ENCODE data around the gene ESRRB.

Gene ESRRB

GRCh38 chr14:76376409-76376877 lies 506 bp downstream of the ESRRB start:
- Histone ChIP-seq H3K9ac (ENCODE audit: low read depth, low read length, poor library complexity, severe bottlenecking) (no peak overlapping the region), H3K4me2 (ENCODE audit: low read depth, low read length, poor library complexity, severe bottlenecking) (no peak overlapping the region), H3K4me3 (ENCODE audit: low read length, poor library complexity, severe bottlenecking) (no peak overlapping the region), H3K27me3 (ENCODE audit: insufficient read depth, low read length, poor library complexity, severe bottlenecking) (no peaks in the 10 kb centered on the region), H2AFZ (ENCODE audit: low read length) (no peak overlapping the region), H3F3A (ENCODE audit: low read depth) (no peaks in the 10 kb centered on the region), H4K20me1 (ENCODE audit: insufficient read depth, low read length, poor library complexity, severe bottlenecking) (no peaks in the 10 kb centered on the region), H3K79me2 (ENCODE audit: insufficient read depth, low read length) (no peaks in the 10 kb centered on the region), H3K9me2 (replicated peaks; ENCODE audit: low read depth, low read length) (no peaks in the 10 kb centered on the region), H3K4me1 (ENCODE audit: insufficient read depth, low read length, poor library complexity, severe bottlenecking) (no peaks in the 10 kb centered on the region), H3K9me3 (ENCODE audit: insufficient read depth, low read depth, low read length) (no peaks in the 10 kb centered on the region), H3K36me3 (ENCODE audit: insufficient read depth, low read length) (no peaks in the 10 kb centered on the region)
- TF ChIP-seq EZH2phosphoT487 (IDR thresholded peaks at IDR 0.05; ENCODE audit: borderline replicate concordance): no peak
- TF ChIP-seq, protein P1, sequence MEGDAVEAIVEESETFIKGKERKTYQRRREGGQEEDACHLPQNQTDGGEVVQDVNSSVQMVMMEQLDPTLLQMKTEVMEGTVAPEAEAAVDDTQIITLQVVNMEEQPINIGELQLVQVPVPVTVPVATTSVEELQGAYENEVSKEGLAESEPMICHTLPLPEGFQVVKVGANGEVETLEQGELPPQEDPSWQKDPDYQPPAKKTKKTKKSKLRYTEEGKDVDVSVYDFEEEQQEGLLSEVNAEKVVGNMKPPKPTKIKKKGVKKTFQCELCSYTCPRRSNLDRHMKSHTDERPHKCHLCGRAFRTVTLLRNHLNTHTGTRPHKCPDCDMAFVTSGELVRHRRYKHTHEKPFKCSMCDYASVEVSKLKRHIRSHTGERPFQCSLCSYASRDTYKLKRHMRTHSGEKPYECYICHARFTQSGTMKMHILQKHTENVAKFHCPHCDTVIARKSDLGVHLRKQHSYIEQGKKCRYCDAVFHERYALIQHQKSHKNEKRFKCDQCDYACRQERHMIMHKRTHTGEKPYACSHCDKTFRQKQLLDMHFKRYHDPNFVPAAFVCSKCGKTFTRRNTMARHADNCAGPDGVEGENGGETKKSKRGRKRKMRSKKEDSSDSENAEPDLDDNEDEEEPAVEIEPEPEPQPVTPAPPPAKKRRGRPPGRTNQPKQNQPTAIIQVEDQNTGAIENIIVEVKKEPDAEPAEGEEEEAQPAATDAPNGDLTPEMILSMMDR (conservative IDR thresholded peaks at IDR 0.05; ENCODE audit: low read length): no peak

- Histone ChIP-seq H3K9me3 (ENCODE audit: insufficient read depth, low read depth, low read length) (no peaks in the 10 kb centered on the region), H4K20me1 (ENCODE audit: insufficient read depth, low read length, poor library complexity, severe bottlenecking) (no peaks in the 10 kb centered on the region), H3K4me3 (ENCODE audit: low read length, poor library complexity, severe bottlenecking) (no peak overlapping the region), H3K9ac (ENCODE audit: low read depth, low read length, poor library complexity, severe bottlenecking) (no peak overlapping the region), H2AFZ (ENCODE audit: low read length) (no peak overlapping the region), H3K27me3 (ENCODE audit: insufficient read depth, low read length, poor library complexity, severe bottlenecking) (no peaks in the 10 kb centered on the region), H3K79me2 (ENCODE audit: insufficient read depth, low read length) (no peaks in the 10 kb centered on the region), H3K9me2 (replicated peaks; ENCODE audit: low read depth, low read length) (no peaks in the 10 kb centered on the region), H3K36me3 (ENCODE audit: insufficient read depth, low read length) (no peaks in the 10 kb centered on the region), H3K4me2 (ENCODE audit: low read depth, low read length, poor library complexity, severe bottlenecking) (no peak overlapping the region), H3F3A (ENCODE audit: low read depth) (no peaks in the 10 kb centered on the region), H3K4me1 (ENCODE audit: insufficient read depth, low read length, poor library complexity, severe bottlenecking) (no peaks in the 10 kb centered on the region)
- no peak for TF ChIP-seq EZH2phosphoT487 (IDR thresholded peaks at IDR 0.05; ENCODE audit: borderline replicate concordance)
- TF ChIP-seq, protein P1 (conservative IDR thresholded peaks at IDR 0.05; ENCODE audit: low read length): no peak
Measured at GRCh38 chr14:76376878-76377734, 1.2 kb downstream of the ESRRB start.

GRCh38 chr14:76377735-76378074 lies 1.8 kb downstream of the ESRRB start:
- H4K20me1 ChIP-seq (ENCODE audit: insufficient read depth, low read length, poor library complexity, severe bottlenecking): no peaks in the 10 kb centered on the region
- no peaks in the 10 kb centered on the region for H3K36me3 ChIP-seq (ENCODE audit: insufficient read depth, low read length)
- no peak overlapping the region for H2AFZ ChIP-seq (ENCODE audit: low read length)
- no peak overlapping the region for H3K4me3 ChIP-seq (ENCODE audit: low read length, poor library complexity, severe bottlenecking)
- H3K9ac ChIP-seq (ENCODE audit: low read depth, low read length, poor library complexity, severe bottlenecking): no peak overlapping the region
- H3F3A ChIP-seq (ENCODE audit: low read depth): no peaks in the 10 kb centered on the region
- H3K79me2 ChIP-seq (ENCODE audit: insufficient read depth, low read length): no peaks in the 10 kb centered on the region
- no peak overlapping the region for H3K4me2 ChIP-seq (ENCODE audit: low read depth, low read length, poor library complexity, severe bottlenecking)
- no peaks in the 10 kb centered on the region for H3K9me2 ChIP-seq (replicated peaks; ENCODE audit: low read depth, low read length)
- TF ChIP-seq, protein P1 (conservative IDR thresholded peaks at IDR 0.05; ENCODE audit: low read length): no peak
- TF ChIP-seq EZH2phosphoT487 (IDR thresholded peaks at IDR 0.05; ENCODE audit: borderline replicate concordance): no peak
- no peaks in the 10 kb centered on the region for H3K27me3 ChIP-seq (ENCODE audit: insufficient read depth, low read length, poor library complexity, severe bottlenecking)
- no peaks in the 10 kb centered on the region for H3K4me1 ChIP-seq (ENCODE audit: insufficient read depth, low read length, poor library complexity, severe bottlenecking)
- no peaks in the 10 kb centered on the region for H3K9me3 ChIP-seq (ENCODE audit: insufficient read depth, low read depth, low read length)
